VCaP (cell line): Measurements from ENCODE around the gene HLCS.
"Not testable (repeated sequence)": the region's sequence is repeated elsewhere in the genome, so short reads cannot be mapped to it uniquely, and the experiment has no call there.

Source experiments
- H3K27ac ChIP-seq: fragments of 450-650 bp; 2 replicates; pipeline ENCODE4 v1.5.1; 2017
- CTCF ChIP-seq: fragments of 450-650 bp; conservative IDR thresholded peaks from 2 replicates; pipeline ENCODE4 v1.5.1; 2017; ENCODE audit warnings: mild to moderate bottlenecking, moderate library complexity

The HLCS gene

GRCh38 chr21:36825658-36826057 lies 140.8 kb downstream of the HLCS start:
- no peak for TF ChIP-seq CTCF

GRCh38 chr21:36821032-36821299 lies 145.5 kb downstream of the HLCS start:
- no peak for TF ChIP-seq CTCF

More at GRCh38 chr21:36825658-36826057, 140.8 kb downstream of the HLCS start:
- no peak overlapping the region for H3K27ac ChIP-seq

GRCh38 chr21:36820176-36821031 lies 146.1 kb downstream of the HLCS start:
- no peak for TF ChIP-seq CTCF
- H3K27ac ChIP-seq, result no peak overlapping the region

More at GRCh38 chr21:36821032-36821299, 145.5 kb downstream of the HLCS start:
- no peak overlapping the region for H3K27ac ChIP-seq

- no peak overlapping the region for H3K27ac ChIP-seq
- no peak for TF ChIP-seq CTCF
Measured at GRCh38 chr21:36817732-36818450, 148.6 kb downstream of the HLCS start.

- no peak overlapping the region for H3K27ac ChIP-seq
- no peak for TF ChIP-seq CTCF
Measured at GRCh38 chr21:36816561-36817130, 149.8 kb downstream of the HLCS start.

- H3K27ac ChIP-seq, result not testable (repeated sequence)
Measured at GRCh38 chr21:36816026-36816425, 150.4 kb downstream of the HLCS start.

GRCh38 chr21:36815284-36815683 lies 151.2 kb downstream of the HLCS start:
- TF ChIP-seq CTCF, result no peak
- H3K27ac ChIP-seq, result no peak overlapping the region
